ENCODE results near the gene FRMD4A. TPM values are rescaled to one million over a fixed set of nuclear protein-coding genes. Genes with fewer than 3 reads are reported as not detected.

FRMD4A gene
- total RNA-seq, 6 donors from 2014 or later: 22.3 to 114 (median 52.3) TPM

DNA sequence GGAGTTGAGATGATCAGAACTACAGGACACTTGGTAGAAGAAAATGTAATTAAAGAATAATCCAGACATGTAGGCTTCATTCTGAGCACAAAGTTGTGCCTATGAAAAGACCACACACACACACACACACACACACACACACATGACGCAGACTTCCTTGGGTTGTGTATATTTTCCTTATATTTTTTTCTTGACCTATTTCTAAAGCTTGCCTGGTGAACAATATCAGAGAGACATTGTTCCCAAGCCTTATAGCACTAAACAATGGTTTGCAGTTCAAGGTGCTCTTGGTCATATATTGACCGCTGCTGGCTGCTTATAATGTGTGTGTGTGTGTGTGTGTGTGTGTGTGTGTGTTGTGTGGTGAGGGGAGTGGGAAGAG, 541.3 kb downstream of the FRMD4A start:
- ATAC-seq (ENCODE audit: low FRiP score in 2 of 2): no peak
- peak overlapping the region in 2 of 4 donors; percentile 60 to 72 for H3K27ac ChIP-seq
- TF ChIP-seq POLR2A (IDR thresholded peaks at IDR 0.05) (no peak), POLR2AphosphoS5 (IDR thresholded peaks at IDR 0.05) (no peak), EP300 (IDR thresholded peaks at IDR 0.05) (no peak)
- TF ChIP-seq, protein P1, sequence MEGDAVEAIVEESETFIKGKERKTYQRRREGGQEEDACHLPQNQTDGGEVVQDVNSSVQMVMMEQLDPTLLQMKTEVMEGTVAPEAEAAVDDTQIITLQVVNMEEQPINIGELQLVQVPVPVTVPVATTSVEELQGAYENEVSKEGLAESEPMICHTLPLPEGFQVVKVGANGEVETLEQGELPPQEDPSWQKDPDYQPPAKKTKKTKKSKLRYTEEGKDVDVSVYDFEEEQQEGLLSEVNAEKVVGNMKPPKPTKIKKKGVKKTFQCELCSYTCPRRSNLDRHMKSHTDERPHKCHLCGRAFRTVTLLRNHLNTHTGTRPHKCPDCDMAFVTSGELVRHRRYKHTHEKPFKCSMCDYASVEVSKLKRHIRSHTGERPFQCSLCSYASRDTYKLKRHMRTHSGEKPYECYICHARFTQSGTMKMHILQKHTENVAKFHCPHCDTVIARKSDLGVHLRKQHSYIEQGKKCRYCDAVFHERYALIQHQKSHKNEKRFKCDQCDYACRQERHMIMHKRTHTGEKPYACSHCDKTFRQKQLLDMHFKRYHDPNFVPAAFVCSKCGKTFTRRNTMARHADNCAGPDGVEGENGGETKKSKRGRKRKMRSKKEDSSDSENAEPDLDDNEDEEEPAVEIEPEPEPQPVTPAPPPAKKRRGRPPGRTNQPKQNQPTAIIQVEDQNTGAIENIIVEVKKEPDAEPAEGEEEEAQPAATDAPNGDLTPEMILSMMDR (IDR thresholded peaks at IDR 0.05): no peak

DNA sequence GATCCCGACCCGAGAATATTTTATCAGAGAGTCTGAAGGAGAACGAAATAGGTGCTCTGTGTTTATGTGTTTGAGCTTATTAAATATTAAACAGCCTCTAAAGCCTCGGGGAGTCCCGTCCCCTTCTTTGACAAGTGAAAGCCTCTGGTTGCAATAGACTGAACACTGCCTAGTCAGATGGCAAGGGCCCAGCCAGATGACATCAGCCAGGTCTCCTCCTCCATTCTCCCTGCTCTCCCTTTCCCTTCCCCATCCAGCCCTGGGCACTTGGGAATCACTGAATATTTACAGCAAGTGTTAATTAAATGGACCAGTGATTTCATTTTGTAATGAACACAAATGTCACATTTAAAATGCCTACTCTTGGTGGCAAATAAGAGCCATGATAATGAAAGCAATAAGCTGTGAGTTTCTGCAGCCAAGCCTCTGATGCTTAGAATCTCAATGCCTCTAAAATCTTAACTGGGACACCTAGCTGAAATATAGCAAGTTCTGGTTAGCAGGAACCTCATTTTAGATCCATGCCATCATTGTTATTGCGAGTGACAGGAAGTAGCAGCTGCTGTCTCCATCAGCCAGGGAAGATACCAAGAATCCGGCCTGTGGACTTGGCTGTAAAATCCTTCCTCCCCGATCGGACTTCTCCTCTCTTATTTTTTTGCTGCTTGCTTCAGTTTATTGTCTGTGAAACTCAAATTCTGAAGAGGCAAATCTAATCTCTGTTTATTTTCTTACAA, 541.8 kb downstream of the FRMD4A start:
- H3K27me3 ChIP-seq: no peaks in the 10 kb centered on the region
- 69% methylated on average over 9 of the region's 9 CpGs for WGBS, 2 donors
- TF ChIP-seq, protein P1 (IDR thresholded peaks at IDR 0.05): no peak
- TF ChIP-seq POLR2A (IDR thresholded peaks at IDR 0.05): no peak
- TF ChIP-seq POLR2AphosphoS5 (IDR thresholded peaks at IDR 0.05): no peak
- TF ChIP-seq EP300 (IDR thresholded peaks at IDR 0.05): no peak
- H3K4me3 ChIP-seq: no peak overlapping the region
- H3K36me3 ChIP-seq: no peaks in the 10 kb centered on the region
- ATAC-seq (ENCODE audit: low FRiP score in 2 of 2): peak in 1 of 2 donors; percentile 80
- H3K4me1 ChIP-seq: peaks cover 22 to 33% (median 30%) of the 10 kb centered on the region in 4 donors
- peak overlapping the region; percentile 45 to 72 (median 64) for H3K27ac ChIP-seq
- no peaks in the 10 kb centered on the region for H3K9me3 ChIP-seq
- DNase-seq: no peak

More for the DNA sequence above, 541.3 kb downstream of the FRMD4A start:
- no peaks in the 10 kb centered on the region for H3K9me3 ChIP-seq
- WGBS, 2 donors: 28 to 41% methylated on average over 2 of the region's 2 CpGs
- no peaks in the 10 kb centered on the region for H3K36me3 ChIP-seq
- no peak overlapping the region for H3K4me3 ChIP-seq
- peaks cover 22 to 33% (median 30%) of the 10 kb centered on the region in 4 donors for H3K4me1 ChIP-seq
- no peaks in the 10 kb centered on the region for H3K27me3 ChIP-seq
- DNase-seq: no peak

DNA sequence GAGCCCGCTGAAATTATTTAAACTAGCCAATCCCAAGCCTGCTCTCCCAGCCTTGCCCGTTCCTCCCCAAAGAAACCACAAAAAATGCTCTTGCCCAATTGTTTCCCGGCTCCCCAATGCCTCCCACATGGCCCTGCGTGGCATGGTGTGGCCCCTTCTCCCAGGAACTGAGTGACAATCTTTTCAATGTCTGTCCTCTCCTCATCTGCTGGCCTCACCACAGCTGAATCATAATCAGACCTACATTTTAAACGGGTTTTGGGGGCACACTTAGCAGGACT, 542.5 kb downstream of the FRMD4A start:
- Histone ChIP-seq H3K4me1 (peaks cover 22 to 33% (median 30%) of the 10 kb centered on the region in 4 donors), H3K36me3 (no peaks in the 10 kb centered on the region), H3K27ac (peak overlapping the region; percentile 33 to 72 (median 57)), H3K27me3 (no peaks in the 10 kb centered on the region), H3K4me3 (no peak overlapping the region), H3K9me3 (no peaks in the 10 kb centered on the region)
- ATAC-seq (ENCODE audit: low FRiP score in 2 of 2) (no peak), DNase-seq (no peak)
- 41 to 56% methylated on average over 4 to 5 of the region's 5 CpGs for WGBS, 2 donors
- no peak for TF ChIP-seq POLR2AphosphoS5 (IDR thresholded peaks at IDR 0.05)
- TF ChIP-seq, protein P1 (IDR thresholded peaks at IDR 0.05): no peak
- no peak for TF ChIP-seq EP300 (IDR thresholded peaks at IDR 0.05)
- no peak for TF ChIP-seq POLR2A (IDR thresholded peaks at IDR 0.05)

DNA sequence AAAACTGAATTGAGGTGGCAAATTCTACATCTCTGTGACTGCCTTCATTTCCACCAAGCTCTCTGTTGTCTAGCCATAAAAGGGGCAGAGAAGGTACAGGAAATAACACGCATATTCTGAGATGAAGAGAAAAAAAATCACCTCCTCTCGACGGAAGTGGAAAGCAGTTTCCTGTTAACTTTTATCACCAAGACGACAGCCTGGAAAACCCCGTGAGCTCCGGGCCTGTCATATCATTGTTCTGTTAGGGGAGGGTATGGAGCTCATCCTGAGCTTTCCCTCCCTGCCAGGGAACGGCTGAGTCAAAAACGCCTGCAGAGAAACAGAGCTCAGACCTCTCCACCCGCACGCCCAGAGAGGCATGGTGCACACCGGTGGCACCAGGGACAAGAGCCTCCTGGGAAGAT, 543.7 kb downstream of the FRMD4A start:
- ATAC-seq (ENCODE audit: low FRiP score in 2 of 2) (peak in 1 of 2 donors; percentile 41), DNase-seq (no peak)
- TF ChIP-seq POLR2A (IDR thresholded peaks at IDR 0.05): no peak
- TF ChIP-seq EP300 (IDR thresholded peaks at IDR 0.05): peak in 1 of 4 donors; percentile 27
- peak; percentile 14 to 19 for TF ChIP-seq POLR2AphosphoS5 (IDR thresholded peaks at IDR 0.05)
- Histone ChIP-seq H3K27ac (peak overlapping the region; percentile 23 to 52 (median 36)), H3K4me1 (peaks cover 22 to 28% (median 27%) of the 10 kb centered on the region in 4 donors), H3K9me3 (no peaks in the 10 kb centered on the region), H3K27me3 (no peaks in the 10 kb centered on the region), H3K36me3 (no peaks in the 10 kb centered on the region), H3K4me3 (no peak overlapping the region)
- 27 to 30% methylated on average over 11 of the region's 11 CpGs for WGBS, 2 donors

DNA sequence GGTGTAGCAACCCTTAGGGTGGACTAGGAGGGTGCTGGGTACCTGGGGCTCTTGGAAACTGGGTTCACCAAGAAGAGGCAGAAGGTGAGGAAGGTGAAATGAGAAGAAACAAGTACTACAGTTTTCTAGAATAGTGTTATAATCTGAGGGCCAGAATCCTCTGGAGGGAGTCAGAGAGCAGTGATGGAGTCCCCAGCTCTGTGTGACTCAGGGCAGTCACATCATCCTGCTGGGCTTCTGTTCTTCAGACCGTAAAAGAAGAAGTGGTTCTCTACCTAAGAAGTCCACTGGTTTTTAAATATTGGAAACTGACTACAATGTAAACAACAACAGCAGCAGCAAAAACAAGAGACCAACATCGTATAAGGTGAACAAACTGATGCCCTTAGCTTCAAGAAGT, 546.7 kb downstream of the FRMD4A start:
- no peak for DNase-seq
- Histone ChIP-seq H3K4me1 (peaks cover 20% of the 10 kb centered on the region in 4 donors), H3K27me3 (no peaks in the 10 kb centered on the region), H3K27ac (no peak overlapping the region), H3K9me3 (no peaks in the 10 kb centered on the region), H3K36me3 (no peaks in the 10 kb centered on the region), H3K4me3 (no peak overlapping the region)
- WGBS, 2 donors: 68 to 85% methylated on average over 2 of the region's 2 CpGs
- TF ChIP-seq EP300 (IDR thresholded peaks at IDR 0.05) (no peak), POLR2AphosphoS5 (IDR thresholded peaks at IDR 0.05) (no peak), POLR2A (IDR thresholded peaks at IDR 0.05) (no peak)
- TF ChIP-seq, protein P1 (IDR thresholded peaks at IDR 0.05): no peak
- ATAC-seq (ENCODE audit: low FRiP score in 2 of 2): no peak

Measured in upper lobe of left lung (tissue), 6 donors.